Ovary (tissue), 3 donors: ENCODE data around the gene GPR61.

Experiments
- CTCF ChIP-seq, 3 donors: fragments of 450-650 bp in 2 of 3; fragments of 200-600 bp in 1 of 3; IDR thresholded peaks; one replicate each; pipeline versions ENCODE4 v1.5.1 to v1.8.0; 2016 to 2022; ENCODE audit warnings: antibody characterized with exemption in 3 of 3, mild to moderate bottlenecking in 1 of 3
- POLR2A ChIP-seq: fragments of 450-650 bp; IDR thresholded peaks from one replicate; pipeline ENCODE4 v1.6.1; 2017; ENCODE audit warnings: antibody characterized with exemption, mild to moderate bottlenecking, moderate library complexity
- donor health status: DM: no; HTN: no; CAD: no.

GRCh38 chr1:109530457-109531087 lies 9.1 kb upstream of the GPR61 start:
- TF ChIP-seq POLR2A (no peak), CTCF (IDR thresholded peaks at IDR 0.05) (no peak)
